ENCODE results near the gene SLC49A3.

SLC49A3 gene

GRCh38 chr4:667545-667925, 21.4 kb downstream of the SLC49A3 start:
- Histone ChIP-seq H2AFZ (no peak overlapping the region), H3K9ac (no peak overlapping the region), H3K4me2 (ENCODE audit: low read length) (no peak overlapping the region), H3K4me3 (ENCODE audit: low read depth, low read length) (no peak overlapping the region), H3K4me1 (no peaks in the 10 kb centered on the region), H3K27ac (no peak overlapping the region), H3K79me2 (no peaks in the 10 kb centered on the region), H3K9me3 (ENCODE audit: control insufficient read depth, low read length) (no peaks in the 10 kb centered on the region), H3K27me3 (ENCODE audit: control insufficient read depth, insufficient read depth, low read length) (no peaks in the 10 kb centered on the region), H3K36me3 (ENCODE audit: control insufficient read depth, insufficient read depth, low read length) (no peaks in the 10 kb centered on the region)
- no peak for TF ChIP-seq CTCF (IDR thresholded peaks at IDR 0.05)

GRCh38 chr4:666822-667544, 22.0 kb downstream of the SLC49A3 start:
- H3K9me3 ChIP-seq (ENCODE audit: control insufficient read depth, low read length) = no peaks in the 10 kb centered on the region
- no peak overlapping the region for H3K9ac ChIP-seq
- H3K79me2 ChIP-seq = no peaks in the 10 kb centered on the region
- no peak overlapping the region for H2AFZ ChIP-seq
- no peaks in the 10 kb centered on the region for H3K36me3 ChIP-seq (ENCODE audit: control insufficient read depth, insufficient read depth, low read length)
- no peaks in the 10 kb centered on the region for H3K4me1 ChIP-seq
- no peak for TF ChIP-seq CTCF (IDR thresholded peaks at IDR 0.05)
- H3K4me2 ChIP-seq (ENCODE audit: low read length) = no peak overlapping the region
- no peak overlapping the region for H3K27ac ChIP-seq
- no peaks in the 10 kb centered on the region for H3K27me3 ChIP-seq (ENCODE audit: control insufficient read depth, insufficient read depth, low read length)
- H3K4me3 ChIP-seq (ENCODE audit: low read depth, low read length) = no peak overlapping the region

- Histone ChIP-seq H3K4me3 (ENCODE audit: low read depth, low read length) (no peak overlapping the region), H3K9ac (no peak overlapping the region), H3K27ac (no peak overlapping the region), H3K4me1 (no peaks in the 10 kb centered on the region), H2AFZ (no peak overlapping the region), H3K79me2 (no peaks in the 10 kb centered on the region), H3K9me3 (ENCODE audit: control insufficient read depth, low read length) (no peaks in the 10 kb centered on the region), H3K4me2 (ENCODE audit: low read length) (no peak overlapping the region), H3K27me3 (ENCODE audit: control insufficient read depth, insufficient read depth, low read length) (no peaks in the 10 kb centered on the region), H3K36me3 (ENCODE audit: control insufficient read depth, insufficient read depth, low read length) (no peaks in the 10 kb centered on the region)
- no peak for TF ChIP-seq CTCF (IDR thresholded peaks at IDR 0.05)
Observed at GRCh38 chr4:666436-666810, 22.5 kb downstream of the SLC49A3 start.

- no peaks in the 10 kb centered on the region for H3K36me3 ChIP-seq (ENCODE audit: control insufficient read depth, insufficient read depth, low read length)
- H3K27me3 ChIP-seq (ENCODE audit: control insufficient read depth, insufficient read depth, low read length) = no peaks in the 10 kb centered on the region
- no peaks in the 10 kb centered on the region for H3K4me1 ChIP-seq
- H3K27ac ChIP-seq = no peak overlapping the region
- no peak overlapping the region for H3K4me3 ChIP-seq (ENCODE audit: low read depth, low read length)
- H3K79me2 ChIP-seq = no peaks in the 10 kb centered on the region
- no peak overlapping the region for H2AFZ ChIP-seq
- no peak overlapping the region for H3K4me2 ChIP-seq (ENCODE audit: low read length)
- H3K9ac ChIP-seq = no peak overlapping the region
- no peaks in the 10 kb centered on the region for H3K9me3 ChIP-seq (ENCODE audit: control insufficient read depth, low read length)
- TF ChIP-seq CTCF (IDR thresholded peaks at IDR 0.05) = no peak
Observed at GRCh38 chr4:665751-666435, 23.1 kb downstream of the SLC49A3 start.

GRCh38 chr4:665381-665750, 23.6 kb downstream of the SLC49A3 start:
- Histone ChIP-seq H3K36me3 (ENCODE audit: control insufficient read depth, insufficient read depth, low read length) (no peaks in the 10 kb centered on the region), H3K4me1 (no peaks in the 10 kb centered on the region), H3K79me2 (no peaks in the 10 kb centered on the region), H3K4me2 (ENCODE audit: low read length) (no peak overlapping the region), H3K9me3 (ENCODE audit: control insufficient read depth, low read length) (no peaks in the 10 kb centered on the region), H2AFZ (no peak overlapping the region), H3K27me3 (ENCODE audit: control insufficient read depth, insufficient read depth, low read length) (no peaks in the 10 kb centered on the region), H3K4me3 (ENCODE audit: low read depth, low read length) (no peak overlapping the region), H3K27ac (no peak overlapping the region), H3K9ac (no peak overlapping the region)
- TF ChIP-seq CTCF (IDR thresholded peaks at IDR 0.05) = no peak
